Measurements from ENCODE around the gene PCNX2. TPM values are rescaled to one million over a fixed set of nuclear protein-coding genes. Genes with fewer than 3 reads are reported as not detected.

PCNX2 gene
- total and polyA plus RNA-seq, 10 of the 15 experiments (the other 5 are each of a cell fraction or from before 2014, with no cell fraction given) = 2.1 to 16.4 (median 8.1) TPM

DNA sequence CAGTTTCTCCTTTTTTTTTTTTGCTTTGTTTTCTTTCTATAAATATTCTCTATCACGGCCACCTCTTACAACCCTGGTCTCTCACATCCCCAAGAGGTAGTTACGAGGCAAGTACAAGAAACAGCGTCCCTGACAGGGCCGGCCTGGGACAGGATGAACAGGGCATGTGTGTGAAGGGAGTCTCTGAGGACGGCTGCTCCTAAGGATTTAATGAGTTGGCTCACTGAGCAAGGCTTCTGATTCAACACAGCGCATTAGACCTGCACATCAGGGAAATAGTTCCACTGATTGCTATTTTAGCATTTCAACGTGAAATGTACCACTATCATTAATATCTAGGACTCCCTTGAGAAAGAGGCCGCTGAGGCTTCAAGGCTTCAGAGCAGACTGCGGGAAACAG, 291.1 kb downstream of the PCNX2 start:
- SMC1A ChIA-PET (ENCODE audit: uncharacterized antibody, unreplicated experiment) = no interaction called here
- no peak for ATAC-seq
- no peak for DNase-seq (ENCODE audit: low read depth, low spot score)
- no peaks in the 10 kb centered on the region for H4K20me1 ChIP-seq (ENCODE audit: control insufficient read depth, insufficient read depth)
- H3K27ac ChIP-seq (ENCODE audit: control insufficient read depth, insufficient read depth) = no peak overlapping the region
- no TSS peak for BruUV-seq (replicated peaks)
- POLR2A ChIA-PET = no interaction called here
- H3K9me3 ChIP-seq (replicated peaks; ENCODE audit: control insufficient read depth, insufficient read depth, low read length) = no peaks in the 10 kb centered on the region
- CTCF ChIA-PET = no interaction called here
- in situ Hi-C loops (cut with MboI) (no loop called here), intact Hi-C loops (cut with micrococcal nuclease; ENCODE audit: unreplicated experiment) (no loop called here)
- no peak overlapping the region for H3K4me2 ChIP-seq (ENCODE audit: control insufficient read depth, insufficient read depth)
- no peaks in the 10 kb centered on the region for H3K36me3 ChIP-seq (ENCODE audit: control insufficient read depth in 2 of 2, insufficient read depth in 2 of 2, low read length in 1 of 2)
- no peak overlapping the region for H3K4me3 ChIP-seq
- H3K27me3 ChIP-seq (replicated peaks in 1 of 2; ENCODE audit: control insufficient read depth in 2 of 2, insufficient read depth in 2 of 2, low read length in 1 of 2) = no peaks in the 10 kb centered on the region
- no peak for TF ChIP-seq PML (IDR thresholded peaks at IDR 0.05; ENCODE audit: low read length)
- TF ChIP-seq, protein P1, sequence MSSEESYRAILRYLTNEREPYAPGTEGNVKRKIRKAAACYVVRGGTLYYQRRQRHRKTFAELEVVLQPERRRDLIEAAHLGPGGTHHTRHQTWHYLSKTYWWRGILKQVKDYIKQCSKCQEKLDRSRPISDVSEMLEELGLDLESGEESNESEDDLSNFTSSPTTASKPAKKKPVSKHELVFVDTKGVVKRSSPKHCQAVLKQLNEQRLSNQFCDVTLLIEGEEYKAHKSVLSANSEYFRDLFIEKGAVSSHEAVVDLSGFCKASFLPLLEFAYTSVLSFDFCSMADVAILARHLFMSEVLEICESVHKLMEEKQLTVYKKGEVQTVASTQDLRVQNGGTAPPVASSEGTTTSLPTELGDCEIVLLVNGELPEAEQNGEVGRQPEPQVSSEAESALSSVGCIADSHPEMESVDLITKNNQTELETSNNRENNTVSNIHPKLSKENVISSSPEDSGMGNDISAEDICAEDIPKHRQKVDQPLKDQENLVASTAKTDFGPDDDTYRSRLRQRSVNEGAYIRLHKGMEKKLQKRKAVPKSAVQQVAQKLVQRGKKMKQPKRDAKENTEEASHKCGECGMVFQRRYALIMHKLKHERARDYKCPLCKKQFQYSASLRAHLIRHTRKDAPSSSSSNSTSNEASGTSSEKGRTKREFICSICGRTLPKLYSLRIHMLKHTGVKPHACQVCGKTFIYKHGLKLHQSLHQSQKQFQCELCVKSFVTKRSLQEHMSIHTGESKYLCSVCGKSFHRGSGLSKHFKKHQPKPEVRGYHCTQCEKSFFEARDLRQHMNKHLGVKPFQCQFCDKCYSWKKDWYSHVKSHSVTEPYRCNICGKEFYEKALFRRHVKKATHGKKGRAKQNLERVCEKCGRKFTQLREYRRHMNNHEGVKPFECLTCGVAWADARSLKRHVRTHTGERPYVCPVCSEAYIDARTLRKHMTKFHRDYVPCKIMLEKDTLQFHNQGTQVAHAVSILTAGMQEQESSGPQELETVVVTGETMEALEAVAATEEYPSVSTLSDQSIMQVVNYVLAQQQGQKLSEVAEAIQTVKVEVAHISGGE (CRISPR knock-in tag; IDR thresholded peaks at IDR 0.05) = no peak
- TF ChIP-seq NR2F1 (conservative IDR thresholded peaks at IDR 0.05) = no peak
- TF ChIP-seq MXI1 (IDR thresholded peaks at IDR 0.05; ENCODE audit: low read depth, low read length) = no peak
- no peak for TF ChIP-seq KLF5 (IDR thresholded peaks at IDR 0.05; ENCODE audit: partially characterized antibody)
- TF ChIP-seq, protein P2, sequence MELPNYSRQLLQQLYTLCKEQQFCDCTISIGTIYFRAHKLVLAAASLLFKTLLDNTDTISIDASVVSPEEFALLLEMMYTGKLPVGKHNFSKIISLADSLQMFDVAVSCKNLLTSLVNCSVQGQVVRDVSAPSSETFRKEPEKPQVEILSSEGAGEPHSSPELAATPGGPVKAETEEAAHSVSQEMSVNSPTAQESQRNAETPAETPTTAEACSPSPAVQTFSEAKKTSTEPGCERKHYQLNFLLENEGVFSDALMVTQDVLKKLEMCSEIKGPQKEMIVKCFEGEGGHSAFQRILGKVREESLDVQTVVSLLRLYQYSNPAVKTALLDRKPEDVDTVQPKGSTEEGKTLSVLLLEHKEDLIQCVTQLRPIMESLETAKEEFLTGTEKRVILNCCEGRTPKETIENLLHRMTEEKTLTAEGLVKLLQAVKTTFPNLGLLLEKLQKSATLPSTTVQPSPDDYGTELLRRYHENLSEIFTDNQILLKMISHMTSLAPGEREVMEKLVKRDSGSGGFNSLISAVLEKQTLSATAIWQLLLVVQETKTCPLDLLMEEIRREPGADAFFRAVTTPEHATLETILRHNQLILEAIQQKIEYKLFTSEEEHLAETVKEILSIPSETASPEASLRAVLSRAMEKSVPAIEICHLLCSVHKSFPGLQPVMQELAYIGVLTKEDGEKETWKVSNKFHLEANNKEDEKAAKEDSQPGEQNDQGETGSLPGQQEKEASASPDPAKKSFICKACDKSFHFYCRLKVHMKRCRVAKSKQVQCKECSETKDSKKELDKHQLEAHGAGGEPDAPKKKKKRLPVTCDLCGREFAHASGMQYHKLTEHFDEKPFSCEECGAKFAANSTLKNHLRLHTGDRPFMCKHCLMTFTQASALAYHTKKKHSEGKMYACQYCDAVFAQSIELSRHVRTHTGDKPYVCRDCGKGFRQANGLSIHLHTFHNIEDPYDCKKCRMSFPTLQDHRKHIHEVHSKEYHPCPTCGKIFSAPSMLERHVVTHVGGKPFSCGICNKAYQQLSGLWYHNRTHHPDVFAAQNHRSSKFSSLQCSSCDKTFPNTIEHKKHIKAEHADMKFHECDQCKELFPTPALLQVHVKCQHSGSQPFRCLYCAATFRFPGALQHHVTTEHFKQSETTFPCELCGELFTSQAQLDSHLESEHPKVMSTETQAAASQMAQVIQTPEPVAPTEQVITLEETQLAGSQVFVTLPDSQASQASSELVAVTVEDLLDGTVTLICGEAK (IDR thresholded peaks at IDR 0.05; ENCODE audit: borderline replicate concordance) = no peak
- TF ChIP-seq RELA (IDR thresholded peaks at IDR 0.05; ENCODE audit: borderline replicate concordance, partially characterized antibody) = no peak
- no peak for TF ChIP-seq YY1 (IDR thresholded peaks at IDR 0.05; ENCODE audit: low read depth, low read length)
- TF ChIP-seq IKZF1 (conservative IDR thresholded peaks at IDR 0.05) = no peak
- no peak for TF ChIP-seq ZZZ3 (IDR thresholded peaks at IDR 0.05; ENCODE audit: control insufficient read depth, insufficient read length, low read depth)
- no peak for TF ChIP-seq PAX8 (IDR thresholded peaks at IDR 0.05)
- TF ChIP-seq BRCA1 (IDR thresholded peaks at IDR 0.05; ENCODE audit: low read depth, low read length) = no peak
- no peak for TF ChIP-seq IRF4 (IDR thresholded peaks at IDR 0.05; ENCODE audit: low read depth, low read length)
- TF ChIP-seq, protein P3, sequence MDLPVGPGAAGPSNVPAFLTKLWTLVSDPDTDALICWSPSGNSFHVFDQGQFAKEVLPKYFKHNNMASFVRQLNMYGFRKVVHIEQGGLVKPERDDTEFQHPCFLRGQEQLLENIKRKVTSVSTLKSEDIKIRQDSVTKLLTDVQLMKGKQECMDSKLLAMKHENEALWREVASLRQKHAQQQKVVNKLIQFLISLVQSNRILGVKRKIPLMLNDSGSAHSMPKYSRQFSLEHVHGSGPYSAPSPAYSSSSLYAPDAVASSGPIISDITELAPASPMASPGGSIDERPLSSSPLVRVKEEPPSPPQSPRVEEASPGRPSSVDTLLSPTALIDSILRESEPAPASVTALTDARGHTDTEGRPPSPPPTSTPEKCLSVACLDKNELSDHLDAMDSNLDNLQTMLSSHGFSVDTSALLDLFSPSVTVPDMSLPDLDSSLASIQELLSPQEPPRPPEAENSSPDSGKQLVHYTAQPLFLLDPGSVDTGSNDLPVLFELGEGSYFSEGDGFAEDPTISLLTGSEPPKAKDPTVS (IDR thresholded peaks at IDR 0.05; ENCODE audit: low read depth, low read length) = no peak
- no peak for FAIRE-seq
- H2AFZ ChIP-seq (ENCODE audit: control insufficient read depth, low read depth, low read length) = no peak overlapping the region
- RAD21 ChIA-PET (ENCODE audit: unreplicated experiment) = no interaction called here
- H3K79me2 ChIP-seq (ENCODE audit: control insufficient read depth, insufficient read depth, low read length) = no peaks in the 10 kb centered on the region
- H3K9ac ChIP-seq (ENCODE audit: control insufficient read depth, insufficient read depth, low read length) = no peak overlapping the region
- 85% methylated on average over 9 of the region's 9 CpGs for WGBS (ENCODE audit: insufficient coverage, insufficient replicate concordance, low lambda C conversion rate, missing lambda C conversion rate)
- H3K4me1 ChIP-seq (ENCODE audit: control insufficient read depth, insufficient read depth, low read length) = no peaks in the 10 kb centered on the region

Measured in GM12878 (cell line).